HepG2 (cell line): ENCODE measurements around the gene DLEC1. TPM values are rescaled to one million over a fixed set of nuclear protein-coding genes. Genes with fewer than 3 reads are reported as not detected.

ENCODE experiments used
- ATAC-seq: fragments of 200-7000 bp; cut with Tn5 transposase; 3 replicates; pipeline ENCODE4 v1.9.1; 2020; ENCODE audit warnings: mild to moderate bottlenecking, moderate library complexity
- BruUV-seq: library from RNA; stranded (reverse); fragments of 400-500 nt; replicated peaks from 2 replicates; lab custom pipeline; 2021; lab: Mats Ljungman, UMichigan
- CTCF ChIA-PET: fragments of 300-600 bp; formaldehyde crosslinking; extraction: SDS; loops from one replicate; lab custom pipeline; 2021; ENCODE audit warnings: low total read pairs, inconsistent platforms, low intra/inter-chr PET ratio; lab: Yijun Ruan, JAX
- POLR2A ChIA-PET: fragments of 350-600 bp; sonication (Branson Sonifier 250); formaldehyde crosslinking; loops from one replicate; lab custom pipeline; 2020; ENCODE audit warnings: antibody characterized with exemption, inconsistent platforms; lab: Yijun Ruan, JAX
- DNase-seq: peaks from one replicate; pipeline ENCODE4 v3.0.0-alpha.2; 2015; ENCODE audit warnings: low spot score
- FAIRE-seq: peaks from 3 replicates; lab custom pipeline; 2011; peaks lifted over from hg19 to GRCh38; lab: Jason Lieb, UNC
- H2AFZ ChIP-seq: one replicate; pipeline ENCODE4 v1.6.1; 2011; ENCODE audit warnings: low read length, inconsistent platforms
- H3K27ac ChIP-seq: fragments of 300-600 bp; 3 replicates; pipeline ENCODE4 v1.8.0; 2011; ENCODE audit warnings: mixed run types, mild to moderate bottlenecking, mixed read lengths, low read length, inconsistent platforms; ENCODE audit not compliant: insufficient read depth; ENCODE audit errors: extremely low read length
- H3K27me3 ChIP-seq, 2 experiments: fragments of 200-600 bp in 1 of 2; 2 replicates in 1 of 2; 3 replicates in 1 of 2; pipeline versions ENCODE4 v1.6.0 to v1.8.0; 2011; ENCODE audit warnings: low read length in 2 of 2, mild to moderate bottlenecking in 2 of 2, moderate library complexity in 2 of 2, inconsistent platforms in 1 of 2; ENCODE audit not compliant: insufficient read depth in 2 of 2, control insufficient read depth in 1 of 2
- H3K36me3 ChIP-seq, 2 experiments: fragments of 200-600 bp in 1 of 2; replicated peaks in 1 of 2; 2 replicates in 1 of 2; 3 replicates in 1 of 2; pipeline versions ENCODE4 v1.5.1 to v1.8.0; 2011; ENCODE audit warnings: low read length in 2 of 2, inconsistent platforms in 1 of 2; ENCODE audit not compliant: insufficient read depth in 2 of 2, control insufficient read depth in 1 of 2
- H3K4me1 ChIP-seq: 2 replicates; pipeline ENCODE4 v1.5.1; 2012; ENCODE audit warnings: low read length, inconsistent platforms; ENCODE audit not compliant: insufficient read depth
- H3K4me2 ChIP-seq: 2 replicates; pipeline ENCODE4 v1.6.0; 2011; ENCODE audit warnings: low read depth, low read length, inconsistent platforms
- H3K4me3 ChIP-seq, 3 experiments: fragments of 200-600 bp in 1 of 3; sonication (generic), shearing (Covaris generic) in 1 of 3; replicated peaks in 1 of 3; 2 replicates each; pipeline ENCODE4 v1.5.1; 2011 to 2016; ENCODE audit warnings: low read length in 3 of 3, inconsistent platforms in 2 of 3, low read depth in 2 of 3, mild to moderate bottlenecking in 2 of 3, control low read depth in 1 of 3, mixed read lengths in 1 of 3; ENCODE audit not compliant: insufficient read depth in 1 of 3
- H3K79me2 ChIP-seq: one replicate; pipeline ENCODE4 v1.6.1; 2011; ENCODE audit warnings: low read length, inconsistent platforms; ENCODE audit not compliant: insufficient read depth
- H3K9ac ChIP-seq: 2 replicates; pipeline ENCODE4 v1.6.0; 2011; ENCODE audit warnings: mild to moderate bottlenecking, low read depth, low read length, inconsistent platforms; ENCODE audit not compliant: insufficient read depth
- H3K9me3 ChIP-seq: 2 replicates; pipeline ENCODE4 v1.5.1; 2012; ENCODE audit warnings: mild to moderate bottlenecking, low read length
- H4K20me1 ChIP-seq: 2 replicates; pipeline ENCODE4 v1.6.0; 2011; ENCODE audit warnings: inconsistent platforms, mild to moderate bottlenecking, low read length, moderate library complexity; ENCODE audit not compliant: insufficient read depth
- CREM ChIP-seq, 2 experiments: sonication (generic) in 1 of 2; formaldehyde crosslinking in 1 of 2; IDR thresholded peaks; 2 replicates each; pipeline versions ENCODE4 v1.4.0 to v1.6.1; 2016 to 2020; ENCODE audit warnings: antibody characterized with exemption in 1 of 2, mild to moderate bottlenecking in 1 of 2, missing genetic modification reagents in 1 of 2
- KDM5B ChIP-seq: sonication (generic); formaldehyde crosslinking; IDR thresholded peaks from 2 replicates; pipeline ENCODE4 v1.4.0; 2020; ENCODE audit warnings: missing genetic modification reagents, mild to moderate bottlenecking, borderline replicate concordance
- ONECUT2 ChIP-seq: sonication (generic); formaldehyde crosslinking; IDR thresholded peaks from 2 replicates; pipeline ENCODE4 v1.4.0; 2020; ENCODE audit warnings: missing genetic modification reagents
- RBM22 ChIP-seq: fragments of 200-400 bp; formaldehyde crosslinking; optimal IDR thresholded peaks from 2 replicates; pipeline ENCODE3; 2017; ENCODE audit warnings: mild to moderate bottlenecking, low read length, moderate library complexity
- TFAP4 ChIP-seq: sonication (generic); IDR thresholded peaks from 2 replicates; pipeline ENCODE4 v1.6.1; 2016; ENCODE audit warnings: low read depth, borderline replicate concordance
- ZBTB1 ChIP-seq: sonication (generic); formaldehyde crosslinking; IDR thresholded peaks from 2 replicates; pipeline ENCODE4 v1.4.0; 2020; ENCODE audit warnings: missing genetic modification reagents, borderline replicate concordance
- ZFP37 ChIP-seq: sonication (generic); formaldehyde crosslinking; IDR thresholded peaks from 2 replicates; pipeline ENCODE4 v1.4.0; 2020; ENCODE audit warnings: missing genetic modification reagents, borderline replicate concordance
- ZNF451 ChIP-seq: sonication (generic); formaldehyde crosslinking; IDR thresholded peaks from 2 replicates; pipeline ENCODE4 v1.5.0; 2020; ENCODE audit warnings: mild to moderate bottlenecking, missing genetic modification reagents
- WGBS: methylation state at CpG from one replicate; pipeline ENCODE4 v1.1.6; 2017; ENCODE audit warnings: low lambda C conversion rate; 5-methylcytosine and 5-hydroxymethylcytosine counted together
- in situ Hi-C: cut with HindIII; loops from 2 replicates; pipeline ENCODE4 v1.10.0; 2017; ENCODE audit warnings: low pct_unique_long_range_greater_than_20kb; ENCODE audit not compliant: extremely low pct_ligation_motif_present
- intact Hi-C: fragments of 100-400 bp; cut with micrococcal nuclease; formaldehyde crosslinking; loops from one replicate; pipeline ENCODE4 v1.10.0; 2022; ENCODE audit not compliant: unreplicated experiment
- polyA plus RNA-seq, 8 experiments: library from polyadenylated mRNA; depleted of rRNA in 3 of 8; stranded (reverse) in 7 of 8; unstranded in 1 of 8; fragments of >200 nt; fragmentation: Illumina TruSeq in 4 of 8; extraction: Trizol in 4 of 8; gene quantifications; 2 replicates each; pipeline versions ENCODE4 v1.2.1 to v1.2.3, GENCODE V29; 2011 to 2016; ENCODE audit warnings: low read depth in 4 of 8, missing spikeins in 1 of 8, mixed read lengths in 1 of 8; ENCODE audit not compliant: insufficient read depth in 1 of 8
- total RNA-seq, 5 experiments: library from RNA; depleted of rRNA; stranded (reverse); fragments of >200 nt; fragmentation: Illumina TruSeq; extraction: Trizol; gene quantifications; 2 replicates each; pipeline ENCODE4 v1.2.3, GENCODE V29; 2016; ENCODE audit warnings: low read depth in 1 of 5

Gene DLEC1
- total and polyA plus RNA-seq, 2 of the 13 experiments (the other 11 are each of a cell fraction or from before 2014, with no cell fraction given) = 0.09 TPM; not detected in 1

GRCh38 chr3:38109580-38110313 lies 70.7 kb downstream of the DLEC1 start:
- TF ChIP-seq ZNF451 (CRISPR knock-in tag) (no peak), ZFP37 (CRISPR knock-in tag) (no peak), ONECUT2 (no peak), RBM22 (no peak), ZBTB1 (CRISPR knock-in tag) (no peak), CREM (IDR thresholded peaks at IDR 0.05) (no peak), CREM (CRISPR knock-in tag; IDR thresholded peaks at IDR 0.05) (no peak), TFAP4 (no peak), KDM5B (CRISPR knock-in tag) (no peak)
- Histone ChIP-seq H3K27ac (no peak overlapping the region), H3K4me3 (no peak overlapping the region), H2AFZ (no peak overlapping the region), H4K20me1 (no peaks in the 10 kb centered on the region), H3K79me2 (no peaks in the 10 kb centered on the region), H3K4me2 (no peak overlapping the region), H3K27me3 (peaks cover 6 to 41% of the 10 kb centered on the region in 2 experiments; a peak in 4 of 5 replicates), H3K9ac (no peak overlapping the region), H3K9me3 (no peaks in the 10 kb centered on the region), H3K4me1 (no peaks in the 10 kb centered on the region), H3K36me3 (no peaks in the 10 kb centered on the region)
- no peak for FAIRE-seq
- WGBS = 55% methylated on average over 11 of the region's 17 CpGs
- in situ Hi-C loops (loop anchor here (10.0 kb wide), 1 partner anchor 165 kb away; no protein-coding TSS in a partner anchor), intact Hi-C loops (no loop called here)
- BruUV-seq = no TSS peak
- no peak; the same call in 2 of the 3 replicates for ATAC-seq
- DNase-seq = no peak
- POLR2A ChIA-PET = interaction anchor here (1.4 to 2.2 kb wide), 2 partner anchors 10 to 27 kb away, joined by 4 to 5 read pairs; partner anchors contain the start of gene ACAA1
- CTCF ChIA-PET = no interaction called here
